GM12872 (cell line): ENCODE measurements around the gene TUBB1.

ENCODE experiments used
- TF ChIP-seq, protein P1 (sequence below): IDR thresholded peaks from 3 replicates; pipeline ENCODE4 v1.5.1; 2011; ENCODE audit warnings: low read depth, mild to moderate bottlenecking, low read length, moderate library complexity; ENCODE audit not compliant: insufficient read depth

Gene TUBB1

DNA sequence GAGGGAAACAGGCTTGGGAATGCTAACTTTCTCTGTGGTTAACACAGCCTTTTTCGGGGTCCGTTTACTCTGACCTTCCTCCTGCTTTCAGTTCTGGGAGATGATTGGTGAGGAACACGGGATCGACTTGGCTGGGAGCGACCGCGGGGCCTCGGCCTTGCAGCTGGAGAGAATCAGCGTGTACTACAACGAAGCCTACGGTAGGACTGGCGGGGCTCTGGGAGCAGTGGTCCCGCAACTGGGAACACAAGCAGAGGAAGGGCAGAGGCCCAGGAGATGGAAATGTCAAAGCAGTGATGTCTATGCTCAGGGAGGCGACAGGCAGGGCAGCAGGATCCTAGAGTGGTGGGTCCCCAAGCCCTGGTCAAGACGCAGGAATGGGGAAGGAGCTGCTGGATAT lies 3.5 kb downstream of the TUBB1 start:
- TF ChIP-seq, protein P1, sequence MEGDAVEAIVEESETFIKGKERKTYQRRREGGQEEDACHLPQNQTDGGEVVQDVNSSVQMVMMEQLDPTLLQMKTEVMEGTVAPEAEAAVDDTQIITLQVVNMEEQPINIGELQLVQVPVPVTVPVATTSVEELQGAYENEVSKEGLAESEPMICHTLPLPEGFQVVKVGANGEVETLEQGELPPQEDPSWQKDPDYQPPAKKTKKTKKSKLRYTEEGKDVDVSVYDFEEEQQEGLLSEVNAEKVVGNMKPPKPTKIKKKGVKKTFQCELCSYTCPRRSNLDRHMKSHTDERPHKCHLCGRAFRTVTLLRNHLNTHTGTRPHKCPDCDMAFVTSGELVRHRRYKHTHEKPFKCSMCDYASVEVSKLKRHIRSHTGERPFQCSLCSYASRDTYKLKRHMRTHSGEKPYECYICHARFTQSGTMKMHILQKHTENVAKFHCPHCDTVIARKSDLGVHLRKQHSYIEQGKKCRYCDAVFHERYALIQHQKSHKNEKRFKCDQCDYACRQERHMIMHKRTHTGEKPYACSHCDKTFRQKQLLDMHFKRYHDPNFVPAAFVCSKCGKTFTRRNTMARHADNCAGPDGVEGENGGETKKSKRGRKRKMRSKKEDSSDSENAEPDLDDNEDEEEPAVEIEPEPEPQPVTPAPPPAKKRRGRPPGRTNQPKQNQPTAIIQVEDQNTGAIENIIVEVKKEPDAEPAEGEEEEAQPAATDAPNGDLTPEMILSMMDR, result no peak

GRCh38 chr20:59023616-59024015 lies 4.4 kb downstream of the TUBB1 start:
- TF ChIP-seq, protein P1, result no peak

- TF ChIP-seq, protein P1, result no peak
Measured at GRCh38 chr20:59024111-59024530, 4.9 kb downstream of the TUBB1 start.

DNA sequence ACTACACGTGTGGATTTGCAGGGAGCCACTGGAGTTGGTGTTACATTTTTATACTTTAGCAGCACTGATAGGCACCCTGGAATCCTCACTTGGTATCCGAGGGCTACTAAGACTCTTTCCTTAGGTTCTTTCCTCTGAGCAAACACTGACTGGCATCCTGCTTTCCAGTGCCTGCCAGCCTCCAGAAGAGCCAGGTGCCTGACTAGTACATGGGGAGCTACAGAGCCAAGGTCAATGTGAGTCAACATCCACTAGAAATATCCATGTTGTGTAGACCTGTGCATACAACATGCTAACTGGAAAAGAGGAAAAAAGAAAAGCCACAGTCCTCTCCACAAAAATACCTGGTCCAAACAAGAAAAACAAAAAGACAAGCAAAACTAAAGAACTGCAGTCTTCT lies 5.9 kb downstream of the TUBB1 start:
- TF ChIP-seq, protein P1, result no peak

GRCh38 chr20:59025511-59025910 lies 6.3 kb downstream of the TUBB1 start:
- TF ChIP-seq, protein P1, result no peak

- TF ChIP-seq, protein P1, result no peak
Measured at GRCh38 chr20:59026904-59027740, 7.9 kb downstream of the TUBB1 start.

DNA sequence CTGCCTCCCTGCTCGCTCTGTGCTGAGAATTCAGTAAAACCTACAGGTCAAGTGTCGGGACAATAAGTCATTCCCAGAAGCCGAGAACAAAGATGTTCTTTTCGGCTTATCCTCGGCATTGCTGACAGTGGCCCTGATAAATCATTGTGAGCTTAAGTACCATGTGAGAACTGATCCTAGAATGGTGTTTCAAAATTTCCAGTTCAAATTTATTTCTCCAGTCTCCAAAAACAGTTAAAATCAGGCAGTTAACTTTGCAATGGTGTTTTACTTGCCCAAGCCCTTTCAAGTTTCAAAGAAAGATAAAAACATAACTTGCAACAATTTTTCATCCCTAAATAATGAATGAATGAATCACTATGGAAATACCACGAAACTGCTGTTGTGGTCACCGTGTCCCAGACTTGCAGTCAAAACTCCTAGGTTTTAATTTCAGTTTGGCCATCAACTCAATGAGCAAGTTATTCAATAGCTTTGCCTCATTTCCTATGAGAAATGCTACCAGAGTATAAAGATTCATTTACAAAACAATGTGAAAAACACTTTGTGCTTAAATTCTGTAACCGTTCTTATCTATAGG lies 8.6 kb downstream of the TUBB1 start:
- TF ChIP-seq, protein P1, result no peak
